Stomach (tissue), 9 donors: Measurements from ENCODE around the gene AFF4. TPM values are rescaled to one million over a fixed set of nuclear protein-coding genes. Genes with fewer than 3 reads are reported as not detected.

ENCODE experiments used
- DNase-seq, 2 donors: peaks; one replicate each; pipeline versions ENCODE4 v3.0.0 to v3.0.0-alpha.2; 2013 to 2019
- H3K27ac ChIP-seq, 5 donors: fragments of 200-600 bp in 4 of 5; sonication (generic) in 4 of 5; one replicate each; pipeline ENCODE4 v1.5.1; 2013 to 2019; ENCODE audit warnings: mild to moderate bottlenecking in 1 of 5, moderate library complexity in 1 of 5
- H3K27me3 ChIP-seq, 3 donors: fragments of 200-600 bp; sonication (generic); one replicate each; pipeline ENCODE4 v1.5.1; 2017 to 2019; ENCODE audit warnings: mixed run types in 1 of 3
- H3K36me3 ChIP-seq, 4 donors: fragments of 200-600 bp; sonication (generic); 1 replicate in 3 of 4; 2 replicates in 1 of 4; pipeline ENCODE4 v1.5.1; 2016 to 2019
- H3K4me1 ChIP-seq, 4 donors: fragments of 200-600 bp; sonication (generic); one replicate each; pipeline ENCODE4 v1.5.1; 2016 to 2019
- H3K4me3 ChIP-seq, 4 donors: fragments of 200-600 bp; sonication (generic) in 3 of 4; one replicate each; pipeline ENCODE4 v1.5.1; 2016 to 2019; ENCODE audit warnings: mild to moderate bottlenecking in 1 of 4
- H3K9me3 ChIP-seq, 4 donors: fragments of 200-600 bp; sonication (generic); one replicate each; pipeline ENCODE4 v1.5.1; 2016 to 2019
- EP300 ChIP-seq: sonication (generic); formaldehyde crosslinking; IDR thresholded peaks from one replicate; pipeline ENCODE4 v1.6.1; 2017; ENCODE audit warnings: antibody characterized with exemption
- POLR2A ChIP-seq, 4 donors: fragments of 450-650 bp; IDR thresholded peaks; one replicate each; pipeline ENCODE4 v1.6.1; 2016; ENCODE audit warnings: antibody characterized with exemption in 4 of 4, control low read depth in 2 of 4, mild to moderate bottlenecking in 1 of 4, moderate library complexity in 1 of 4
- POLR2AphosphoS5 ChIP-seq, 3 donors: sonication (generic); formaldehyde crosslinking; IDR thresholded peaks; one replicate each; pipeline ENCODE4 v1.6.1; 2016; ENCODE audit warnings: antibody characterized with exemption in 3 of 3
- WGBS, 5 donors: extraction: QIAGEN DNeasy Blood & Tissue Kit in 3 of 5; methylation state at CpG; one replicate each; pipeline versions ENCODE4 v1.1.5 to v1.1.7; 2013 to 2018; 5-methylcytosine and 5-hydroxymethylcytosine counted together
- intact Hi-C: fragments of 100-400 bp; cut with DNase I; formaldehyde crosslinking; loops from one replicate; pipeline ENCODE4 v1.15.1; 2023; ENCODE audit warnings: low total_unique reads
- polyA plus RNA-seq, 3 donors: library from polyadenylated mRNA; stranded (reverse); fragments of 200-250 nt; gene quantifications; one replicate each; pipeline ENCODE4 v1.2.3, GENCODE V29; 2013
- total RNA-seq, 5 donors: library from RNA; depleted of rRNA; stranded (reverse); fragments of >200 nt; gene quantifications; one replicate each; pipeline versions ENCODE4 v1.1.0 to v1.2.3, GENCODE V29; 2014 to 2016
- TF ChIP-seq, protein P1 (sequence below), 7 experiments: fragments of 450-650 bp in 4 of 7; fragments of 200-600 bp in 3 of 7; sonication (generic) in 3 of 7; IDR thresholded peaks; one replicate each; pipeline ENCODE4 v1.5.1; 2016 to 2019; ENCODE audit warnings: antibody characterized with exemption in 7 of 7, control low read depth in 2 of 7, mild to moderate bottlenecking in 1 of 7
- donor health status: healthy with polysubstance abuse.
- donor health status: Bipolar disorder and iron deficiency.
- donor health status: healthy.

The AFF4 gene
- total and polyA plus RNA-seq, 8 donors = 7.0 to 133 (median 50.9) TPM

- Histone ChIP-seq H3K4me1 (peaks cover 9 to 38% (median 24%) of the 10 kb centered on the region in 4 donors), H3K27ac (peak overlapping the region in 4 of 5 donors; percentile 46 to 92 (median 74)), H3K9me3 (no peaks in the 10 kb centered on the region), H3K27me3 (no peaks in the 10 kb centered on the region), H3K4me3 (no peak overlapping the region), H3K36me3 (no peaks in the 10 kb centered on the region)
- no peak for DNase-seq
- WGBS, 5 donors = 65 to 83% (median 70%) methylated on average over 3 of the region's 3 CpGs
- intact Hi-C loops = no loop called here
- TF ChIP-seq POLR2AphosphoS5 (IDR thresholded peaks at IDR 0.05) (no peak), POLR2A (IDR thresholded peaks at IDR 0.05) (no peak), EP300 (no peak)
- TF ChIP-seq, protein P1, sequence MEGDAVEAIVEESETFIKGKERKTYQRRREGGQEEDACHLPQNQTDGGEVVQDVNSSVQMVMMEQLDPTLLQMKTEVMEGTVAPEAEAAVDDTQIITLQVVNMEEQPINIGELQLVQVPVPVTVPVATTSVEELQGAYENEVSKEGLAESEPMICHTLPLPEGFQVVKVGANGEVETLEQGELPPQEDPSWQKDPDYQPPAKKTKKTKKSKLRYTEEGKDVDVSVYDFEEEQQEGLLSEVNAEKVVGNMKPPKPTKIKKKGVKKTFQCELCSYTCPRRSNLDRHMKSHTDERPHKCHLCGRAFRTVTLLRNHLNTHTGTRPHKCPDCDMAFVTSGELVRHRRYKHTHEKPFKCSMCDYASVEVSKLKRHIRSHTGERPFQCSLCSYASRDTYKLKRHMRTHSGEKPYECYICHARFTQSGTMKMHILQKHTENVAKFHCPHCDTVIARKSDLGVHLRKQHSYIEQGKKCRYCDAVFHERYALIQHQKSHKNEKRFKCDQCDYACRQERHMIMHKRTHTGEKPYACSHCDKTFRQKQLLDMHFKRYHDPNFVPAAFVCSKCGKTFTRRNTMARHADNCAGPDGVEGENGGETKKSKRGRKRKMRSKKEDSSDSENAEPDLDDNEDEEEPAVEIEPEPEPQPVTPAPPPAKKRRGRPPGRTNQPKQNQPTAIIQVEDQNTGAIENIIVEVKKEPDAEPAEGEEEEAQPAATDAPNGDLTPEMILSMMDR (IDR thresholded peaks at IDR 0.05) = no peak
Observed at GRCh38 chr5:132840313-132840712, 123.1 kb downstream of the AFF4 start.

DNA sequence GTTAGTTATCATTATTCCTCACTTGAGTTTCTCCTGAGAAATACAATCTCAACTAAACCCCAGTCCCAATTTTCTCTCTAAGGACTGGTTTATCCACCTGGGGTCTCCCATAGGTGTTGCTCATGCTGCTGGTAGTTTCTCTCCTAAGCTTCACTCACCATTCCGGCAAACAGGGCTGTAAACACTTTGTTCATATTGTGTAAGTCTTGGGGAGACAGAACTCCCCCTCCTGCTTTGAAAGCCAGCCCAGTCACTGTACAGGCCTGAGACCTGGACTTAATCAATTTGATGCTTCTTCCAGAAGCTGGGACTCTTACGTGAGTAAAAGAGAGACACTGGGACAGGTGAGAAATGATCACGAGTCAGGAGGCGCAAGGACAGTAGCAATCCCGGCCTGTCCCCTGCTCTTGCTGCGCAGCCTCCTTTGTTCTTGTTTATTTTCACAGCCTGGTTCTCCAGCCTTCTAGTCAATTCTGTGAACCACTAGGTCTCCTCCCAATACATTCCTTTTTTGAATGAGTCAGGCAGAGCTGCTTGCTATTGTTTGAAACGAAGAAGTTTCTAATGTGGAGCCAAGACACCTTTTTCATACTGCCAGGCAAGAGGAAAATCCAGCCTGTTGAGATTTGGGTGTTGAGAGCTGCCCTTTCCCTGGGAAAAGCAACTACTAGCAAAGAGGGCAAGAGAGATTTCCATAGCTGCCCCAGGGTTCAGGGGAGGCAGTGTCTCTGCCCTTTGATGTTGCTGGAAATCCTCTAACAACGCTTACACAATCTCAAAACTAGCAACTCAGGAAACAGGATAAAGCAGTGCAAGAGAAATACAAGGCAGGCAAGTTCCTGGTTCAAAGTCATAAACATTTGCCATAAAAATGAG lies 123.8 kb downstream of the AFF4 start:
- peak overlapping the region; percentile 46 to 92 (median 74) for H3K27ac ChIP-seq
- H3K36me3 ChIP-seq = no peaks in the 10 kb centered on the region
- peak in 1 of 2 donors; percentile 57 for DNase-seq
- TF ChIP-seq, protein P1 (IDR thresholded peaks at IDR 0.05) = no peak
- TF ChIP-seq POLR2AphosphoS5 (IDR thresholded peaks at IDR 0.05) (no peak), POLR2A (IDR thresholded peaks at IDR 0.05) (no peak), EP300 (no peak)
- H3K4me3 ChIP-seq = no peak overlapping the region
- H3K27me3 ChIP-seq = no peaks in the 10 kb centered on the region
- peaks cover 9 to 38% (median 24%) of the 10 kb centered on the region in 4 donors for H3K4me1 ChIP-seq
- 55 to 65% (median 59%) methylated on average over 8 of the region's 8 CpGs for WGBS, 5 donors
- intact Hi-C loops = no loop called here
- H3K9me3 ChIP-seq = no peaks in the 10 kb centered on the region

DNA sequence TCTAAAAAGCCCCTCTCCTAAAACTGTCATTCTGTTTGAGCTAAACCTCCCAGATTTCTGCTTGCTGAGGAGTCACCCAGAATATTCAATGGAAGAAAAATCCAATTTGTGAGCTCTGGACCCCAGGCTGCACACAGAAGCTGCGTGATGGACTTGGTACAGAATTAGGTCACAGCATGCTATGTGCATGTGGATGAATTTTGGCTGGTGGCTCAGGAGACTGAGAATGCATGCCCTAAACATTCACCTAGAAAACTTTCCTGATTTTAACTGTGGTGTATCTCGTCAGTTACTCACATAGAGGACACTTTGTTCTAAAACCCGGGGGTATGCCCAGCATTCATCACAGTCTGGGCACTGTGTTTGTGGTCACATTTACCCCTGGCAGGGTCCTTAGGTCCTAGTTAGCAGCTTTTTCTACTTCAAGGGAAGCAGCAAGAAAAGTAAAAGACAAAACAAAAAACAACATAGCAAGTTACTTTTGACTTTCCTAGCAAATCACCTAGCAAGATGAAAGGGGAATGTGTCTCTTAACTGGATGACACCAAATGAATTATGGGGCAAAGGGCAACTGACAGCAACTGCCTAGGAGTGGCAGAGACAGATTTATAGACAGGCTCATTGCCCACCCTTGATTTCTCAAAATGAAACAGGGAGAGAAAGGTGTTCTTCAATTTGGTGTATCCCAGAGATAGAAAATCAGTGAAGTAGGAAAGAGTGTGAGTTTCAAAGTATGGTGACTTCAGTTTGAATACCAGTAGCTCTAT lies 124.7 kb downstream of the AFF4 start:
- H3K9me3 ChIP-seq = no peaks in the 10 kb centered on the region
- H3K36me3 ChIP-seq = no peaks in the 10 kb centered on the region
- peaks cover 9 to 38% (median 24%) of the 10 kb centered on the region in 4 donors for H3K4me1 ChIP-seq
- WGBS, 5 donors = 51 to 75% (median 67%) methylated on average over 3 of the region's 3 CpGs
- intact Hi-C loops = no loop called here
- no peak for DNase-seq
- no peak overlapping the region for H3K4me3 ChIP-seq
- H3K27ac ChIP-seq = peak overlapping the region; percentile 30 to 92 (median 70)
- TF ChIP-seq, protein P1 (IDR thresholded peaks at IDR 0.05) = no peak
- no peak for TF ChIP-seq POLR2A (IDR thresholded peaks at IDR 0.05)
- no peak for TF ChIP-seq EP300
- no peak for TF ChIP-seq POLR2AphosphoS5 (IDR thresholded peaks at IDR 0.05)
- H3K27me3 ChIP-seq = no peaks in the 10 kb centered on the region

DNA sequence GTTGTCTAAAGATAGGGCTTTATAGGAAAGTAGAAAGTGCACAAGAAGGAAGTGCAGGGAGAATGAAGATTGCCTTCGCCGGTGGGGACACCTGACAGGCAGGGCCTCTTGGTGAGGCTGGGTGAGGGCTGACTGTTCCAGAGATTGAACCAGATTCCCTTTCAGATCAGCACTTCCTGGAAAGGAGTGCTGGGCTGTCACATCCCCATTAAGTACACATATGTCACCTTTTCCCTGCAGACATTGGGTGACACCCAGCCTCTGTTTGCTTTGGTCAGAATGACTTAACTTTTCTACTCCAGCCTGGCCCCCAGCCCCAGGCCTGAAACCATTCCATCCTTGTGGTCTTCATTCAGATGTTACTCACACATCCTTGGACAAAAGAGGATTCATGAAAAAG lies 125.6 kb downstream of the AFF4 start:
- 23 to 42% (median 38%) methylated on average over 2 of the region's 2 CpGs for WGBS, 5 donors
- Histone ChIP-seq H3K36me3 (no peaks in the 10 kb centered on the region), H3K4me3 (no peak overlapping the region), H3K9me3 (no peaks in the 10 kb centered on the region), H3K27ac (peak overlapping the region; percentile 30 to 92 (median 74)), H3K27me3 (no peaks in the 10 kb centered on the region), H3K4me1 (peaks cover 9 to 38% (median 24%) of the 10 kb centered on the region in 4 donors)
- peak; percentile 75 to 82 for DNase-seq
- TF ChIP-seq POLR2A (IDR thresholded peaks at IDR 0.05) = no peak
- peak in 2 of 3 donors; percentile 81 to 86 for TF ChIP-seq POLR2AphosphoS5 (IDR thresholded peaks at IDR 0.05)
- intact Hi-C loops = no loop called here
